IPS DF 4.7 (cell line): ENCODE data around the gene OR8D2.
"Not testable (repeated sequence)": the region's sequence is repeated elsewhere in the genome, so short reads cannot be mapped to it uniquely, and the experiment has no call there.

Experiments used
- DNase-seq: peaks from one replicate; pipeline ENCODE4 v3.0.0-alpha.2; 2013; ENCODE audit warnings: low spot score; ENCODE audit errors: extremely low read depth

OR8D2 gene

GRCh38 chr11:124294687-124295086, 25.3 kb downstream of the OR8D2 start:
- DNase-seq, result no peak

- no peak for DNase-seq
Observed at GRCh38 chr11:124285610-124286344, 34.2 kb downstream of the OR8D2 start.

- DNase-seq, result no peak
Observed at GRCh38 chr11:124278261-124278660, 41.7 kb downstream of the OR8D2 start.

GRCh38 chr11:124277804-124278203, 42.2 kb downstream of the OR8D2 start:
- no peak for DNase-seq

DNA sequence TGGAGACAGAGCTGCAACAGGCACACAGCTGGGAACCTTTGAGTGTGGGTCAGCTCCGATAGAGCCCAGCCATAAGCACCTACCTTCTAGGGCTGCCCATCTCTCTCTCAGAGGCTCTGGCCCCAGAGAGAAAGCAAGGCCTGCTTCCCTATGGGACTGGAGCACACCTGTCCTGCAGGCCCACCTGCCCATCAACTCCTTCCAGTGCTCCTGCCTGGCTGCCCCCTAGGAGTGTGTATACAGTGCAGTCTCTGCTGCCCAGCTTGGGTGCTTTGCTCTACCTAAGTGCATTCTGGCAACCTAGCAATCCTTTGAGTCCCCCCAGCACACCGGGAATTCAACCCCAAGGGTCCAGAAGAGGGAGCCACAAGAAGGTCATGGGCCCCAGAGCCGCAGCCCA, 42.8 kb downstream of the OR8D2 start:
- DNase-seq, result no peak

- no peak for DNase-seq
Observed at GRCh38 chr11:124276081-124276480, 43.9 kb downstream of the OR8D2 start.

DNA sequence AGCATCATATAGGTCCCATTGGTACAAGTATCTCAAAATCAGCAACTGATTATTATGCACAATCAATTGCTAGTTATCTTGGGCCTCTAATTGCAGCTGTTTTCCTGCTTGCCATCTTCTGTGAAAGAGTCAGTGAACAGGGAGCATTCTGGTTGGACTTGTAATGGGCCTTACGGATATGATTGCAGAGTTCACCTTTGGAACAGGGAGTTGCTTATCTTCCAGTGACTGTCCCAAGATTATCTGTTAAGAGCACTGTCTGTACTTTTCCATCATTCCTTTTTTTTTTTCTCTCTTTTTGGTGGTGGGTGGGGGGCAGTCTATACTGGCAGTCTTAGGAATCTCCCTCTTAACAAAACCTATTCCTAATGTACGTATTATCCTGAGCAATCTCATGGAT, 46.0 kb downstream of the OR8D2 start:
- DNase-seq, result no peak

DNA sequence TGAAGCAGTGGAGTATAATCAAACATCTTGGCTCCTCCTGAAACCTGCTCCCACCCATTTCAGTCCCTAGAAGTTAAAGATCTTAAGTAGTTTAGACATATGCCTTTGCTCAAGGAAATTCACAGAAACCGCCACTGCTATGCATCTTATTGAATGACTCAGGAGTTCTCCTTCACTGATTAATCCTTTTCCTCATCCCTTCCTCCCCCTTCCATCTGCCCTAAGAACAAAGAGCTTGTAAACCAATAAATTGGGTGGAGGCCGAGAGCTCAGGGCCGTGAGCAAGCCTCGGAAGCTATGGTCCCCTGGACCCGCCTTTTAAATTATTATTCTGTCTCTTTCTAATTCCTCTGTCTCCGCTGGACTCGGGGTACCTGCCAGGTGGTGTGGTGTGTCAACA, 49.1 kb downstream of the OR8D2 start:
- DNase-seq, result not testable (repeated sequence)
